ENCODE measurements around the gene FBLN1.
"Not testable (repeated sequence)": the region's sequence is repeated elsewhere in the genome, so short reads cannot be mapped to it uniquely, and the experiment has no call there.

FBLN1 gene

DNA sequence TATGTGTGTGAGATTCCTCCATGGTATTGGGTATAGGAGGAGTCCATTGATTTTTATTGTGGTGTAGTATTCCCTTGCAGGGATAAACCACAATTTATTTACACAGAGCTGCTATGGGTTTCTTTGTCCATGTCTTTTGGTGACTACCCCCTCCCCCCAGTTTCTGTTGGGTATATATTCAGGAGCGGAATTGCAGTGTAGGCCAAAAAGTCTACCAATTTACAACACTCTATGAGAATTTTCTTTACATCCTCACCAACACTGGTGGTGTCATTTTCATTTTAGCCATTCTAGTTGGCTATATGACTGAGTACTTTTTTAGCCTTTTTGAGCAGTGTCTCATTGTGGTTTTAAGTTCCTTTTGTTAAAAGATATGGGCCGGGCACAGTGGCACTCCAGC lies 113.7 kb downstream of the FBLN1 start:
- no peak for DNase-seq

DNA sequence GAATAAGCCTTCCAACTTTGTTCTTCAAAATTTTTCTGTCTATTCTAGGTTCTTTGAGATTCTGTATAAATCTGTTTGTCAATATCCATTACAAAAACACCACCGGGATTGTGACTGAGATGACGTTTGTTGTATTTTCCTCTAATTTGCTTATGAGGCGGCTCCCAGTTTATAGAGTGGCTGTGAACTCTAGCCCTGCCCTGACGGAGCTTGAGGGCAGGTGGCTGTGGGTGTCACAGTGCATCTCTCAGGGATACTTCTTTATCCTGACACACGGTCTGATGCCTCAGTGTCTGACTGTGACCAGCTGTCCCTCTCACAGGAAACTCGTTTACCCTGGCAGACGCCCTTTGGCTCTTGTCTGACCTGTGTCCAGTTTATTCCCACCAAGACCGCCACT lies 115.3 kb downstream of the FBLN1 start:
- no peak for DNase-seq

DNA sequence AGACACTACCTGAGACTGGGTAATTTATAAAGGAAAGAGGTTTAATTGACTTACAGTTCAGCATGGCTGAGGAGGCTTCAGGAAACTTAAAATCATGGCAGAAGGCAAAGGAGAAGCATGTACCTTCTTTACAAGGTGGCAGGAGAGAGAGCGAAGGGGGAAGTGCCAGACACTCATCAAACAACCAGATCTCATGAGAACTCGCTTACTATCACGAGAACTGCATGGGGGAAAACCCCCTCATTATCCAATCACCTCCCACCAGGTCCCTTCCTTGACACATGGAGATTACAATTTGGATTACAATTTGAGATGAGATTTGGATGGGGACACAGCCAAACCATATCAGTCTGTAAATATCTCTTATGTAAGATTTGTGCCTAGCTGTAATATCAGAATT lies 118.0 kb downstream of the FBLN1 start:
- no peak for DNase-seq

DNA sequence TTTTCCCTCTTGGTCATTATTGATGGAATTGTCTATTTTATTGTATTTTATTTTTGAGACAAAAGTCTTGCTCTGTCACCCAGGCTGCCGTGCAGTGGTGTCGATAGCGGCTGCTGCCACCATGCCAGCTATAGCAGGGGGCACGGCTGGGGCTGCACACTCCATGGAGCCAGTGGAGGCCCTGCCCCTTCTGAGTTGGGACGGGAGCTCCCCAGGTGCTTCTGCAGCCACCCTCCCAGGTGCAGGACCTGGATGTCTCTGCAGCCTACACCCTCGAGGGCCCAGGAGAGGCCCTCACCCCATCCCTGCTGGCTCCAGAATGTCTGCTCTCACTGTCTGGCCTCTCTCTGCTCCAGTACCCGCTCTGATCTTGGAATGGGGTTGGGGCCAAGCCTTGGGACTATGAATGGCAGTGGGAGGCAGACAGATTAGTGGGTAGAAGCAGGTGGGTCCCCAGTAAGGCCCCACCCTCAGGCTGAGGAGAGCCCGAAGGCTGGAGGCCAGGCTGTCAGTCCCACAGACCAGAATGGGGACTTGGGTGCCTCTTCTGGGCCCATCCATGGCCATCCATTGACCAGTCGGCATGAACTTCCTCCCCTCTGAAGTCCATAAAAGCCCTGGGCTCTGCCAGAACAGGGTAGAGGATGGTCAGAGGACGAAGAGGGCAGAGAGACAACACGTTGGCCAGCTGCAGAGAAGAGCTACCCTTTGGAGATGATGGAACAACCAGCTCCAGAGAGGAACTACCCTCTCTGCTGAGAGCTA lies 119.3 kb downstream of the FBLN1 start:
- no peak for DNase-seq

DNA sequence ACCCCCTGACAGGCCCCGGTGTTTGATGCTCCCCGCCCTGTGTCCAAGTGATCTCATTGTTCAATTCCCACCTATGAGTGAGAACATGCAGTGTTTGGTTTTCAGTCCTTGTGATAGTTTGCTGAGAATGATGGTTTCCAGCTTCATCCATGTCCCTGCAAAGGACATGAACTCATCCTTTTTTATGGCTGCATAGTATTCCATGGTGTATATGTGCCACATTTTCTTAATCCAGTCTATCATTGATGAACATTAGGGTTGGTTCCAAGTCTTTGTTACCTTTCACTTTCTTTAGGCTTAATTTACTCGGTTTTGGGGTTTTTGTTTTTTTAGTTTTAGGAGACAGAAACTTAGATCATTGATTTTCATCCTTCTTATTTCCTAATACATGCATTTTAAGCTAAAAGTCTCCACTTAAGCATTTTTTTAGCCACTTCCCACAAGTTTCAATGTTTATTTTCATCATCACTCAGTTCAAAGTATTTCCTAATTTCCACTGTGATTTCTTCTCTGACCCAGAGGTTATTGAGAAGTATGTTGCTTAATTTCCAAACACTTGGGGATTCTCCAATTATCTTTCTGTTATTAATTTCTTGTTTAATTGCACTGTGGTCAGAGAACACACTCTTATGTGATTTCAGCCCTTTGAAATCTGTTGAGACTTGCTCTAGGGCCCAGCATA lies 120.9 kb downstream of the FBLN1 start:
- not testable (repeated sequence) for DNase-seq

DNA sequence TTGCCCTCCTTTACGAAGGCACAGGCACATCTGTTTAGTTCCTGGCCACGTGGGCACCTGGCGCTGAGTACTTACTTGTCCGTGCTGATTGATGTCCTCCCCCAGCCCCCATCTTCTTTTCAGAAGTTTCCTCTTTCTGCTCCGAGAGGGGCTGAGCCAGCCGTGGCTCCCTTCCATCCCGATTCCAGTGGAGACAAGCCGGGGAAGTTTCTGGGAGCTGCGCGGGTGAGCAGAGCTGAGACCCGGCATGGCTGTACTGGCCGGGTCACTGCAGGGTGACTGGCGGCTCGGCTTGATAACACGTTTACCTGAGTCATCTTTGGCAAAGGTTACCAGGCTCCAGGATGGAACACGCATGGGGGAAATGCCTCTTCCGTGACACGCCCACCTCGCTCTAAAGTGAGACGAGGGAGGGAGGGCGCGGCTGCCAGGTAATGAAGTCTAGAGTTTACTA lies 123.5 kb downstream of the FBLN1 start:
- no peak for DNase-seq

DNA sequence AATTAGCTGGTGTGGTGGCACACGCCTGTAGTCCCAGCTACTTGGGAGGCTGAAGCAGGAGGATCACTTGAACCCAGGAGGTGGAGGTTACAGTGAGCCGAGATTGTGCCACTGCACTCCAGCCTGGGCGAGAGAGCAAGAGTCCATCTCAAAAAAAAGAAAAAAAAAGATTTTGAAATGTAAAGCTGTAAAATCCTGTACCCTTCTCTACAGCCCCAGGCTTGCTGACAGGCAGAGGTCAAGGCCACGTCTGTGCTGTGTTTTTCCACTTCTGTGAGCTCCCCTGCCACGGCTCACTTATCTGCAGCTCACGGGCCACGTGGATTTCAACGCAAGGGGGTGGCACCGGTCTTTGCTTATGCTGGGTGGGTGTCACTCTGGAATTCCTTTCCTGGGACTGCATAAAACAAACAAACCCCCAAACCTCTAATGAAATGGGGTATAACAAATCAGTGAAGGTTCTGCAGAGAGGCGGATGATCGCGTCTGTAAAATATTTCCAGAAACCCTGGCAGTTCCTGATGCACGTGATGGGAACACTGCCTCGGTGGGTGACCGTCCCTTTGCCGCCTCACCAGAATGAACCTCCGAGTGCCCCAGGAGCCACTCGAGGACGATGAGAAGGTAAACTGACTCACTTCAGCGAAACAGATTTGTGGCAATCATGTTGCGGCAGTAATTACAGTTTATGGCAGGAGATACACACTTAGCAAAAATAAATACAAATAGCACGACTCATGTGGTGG lies 125.0 kb downstream of the FBLN1 start:
- DNase-seq, result no peak

DNA sequence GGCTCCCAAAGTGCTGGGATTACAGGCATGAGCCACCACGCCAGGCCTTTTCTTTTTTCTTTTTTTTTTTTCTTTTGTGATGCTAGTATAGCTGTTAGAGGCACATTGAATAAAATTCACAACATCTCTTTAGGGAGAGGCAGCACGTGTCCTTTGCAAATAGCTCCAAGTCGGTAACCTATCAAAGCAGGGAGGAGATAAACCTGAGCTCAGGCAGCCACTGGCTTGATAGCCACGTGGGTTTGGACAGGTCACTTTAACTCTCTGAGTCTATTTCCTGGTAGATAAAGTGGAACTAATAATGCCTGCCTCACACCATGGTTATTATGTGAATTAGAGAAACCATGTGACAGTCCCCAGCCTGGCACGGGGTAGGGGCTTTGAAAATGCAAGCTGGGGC lies 125.8 kb downstream of the FBLN1 start:
- no peak for DNase-seq

DNA sequence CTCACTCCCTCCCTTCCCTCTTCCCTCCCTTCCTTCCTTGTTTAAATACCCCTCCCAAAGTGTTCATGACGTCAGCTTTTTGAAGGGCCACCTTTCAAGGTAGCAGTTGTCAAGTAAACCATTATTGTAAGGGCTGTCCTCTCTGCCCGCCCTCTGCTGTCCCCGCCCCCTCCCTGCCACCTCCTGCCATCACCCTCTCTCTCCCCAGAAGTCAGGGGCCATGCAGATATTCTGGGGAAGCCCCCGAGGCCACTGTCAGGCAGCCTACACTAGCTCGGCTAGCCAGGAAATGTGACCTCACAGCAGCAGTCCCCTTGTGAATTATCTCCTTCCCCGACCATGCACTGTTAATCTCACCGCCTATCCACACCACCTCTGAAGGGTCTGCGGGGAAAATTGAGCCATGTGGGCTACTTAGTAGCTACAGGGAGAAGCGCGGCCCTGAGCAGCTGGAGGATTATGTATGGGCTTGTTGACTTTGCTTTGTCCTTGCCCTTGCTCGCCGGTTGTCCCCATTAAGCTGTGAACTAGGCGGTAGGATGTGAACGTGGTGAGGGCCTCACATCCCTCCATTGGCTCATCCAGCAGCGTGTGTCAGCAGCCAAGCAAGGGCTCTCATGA lies 126.9 kb downstream of the FBLN1 start:
- no peak for DNase-seq

DNA sequence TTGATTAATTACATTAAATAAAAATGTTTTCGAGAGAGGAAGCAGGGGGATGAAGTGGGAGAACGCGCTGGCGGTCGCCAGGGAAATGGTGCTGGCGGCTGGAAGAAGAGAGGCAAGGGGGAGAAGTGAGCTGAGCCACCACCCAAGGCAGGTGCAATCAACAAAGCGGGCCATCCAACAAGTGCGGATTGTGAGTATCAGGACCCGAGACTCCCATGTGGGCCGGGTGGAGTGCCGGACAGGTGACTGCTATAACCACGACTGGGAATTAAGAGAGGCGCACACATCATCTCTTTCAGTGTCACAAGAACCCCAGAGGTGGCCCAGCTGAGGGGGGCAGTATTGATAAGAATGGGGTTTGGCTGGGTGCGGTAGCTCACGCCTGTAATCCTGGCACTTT lies 127.8 kb downstream of the FBLN1 start:
- no peak for DNase-seq

DNA sequence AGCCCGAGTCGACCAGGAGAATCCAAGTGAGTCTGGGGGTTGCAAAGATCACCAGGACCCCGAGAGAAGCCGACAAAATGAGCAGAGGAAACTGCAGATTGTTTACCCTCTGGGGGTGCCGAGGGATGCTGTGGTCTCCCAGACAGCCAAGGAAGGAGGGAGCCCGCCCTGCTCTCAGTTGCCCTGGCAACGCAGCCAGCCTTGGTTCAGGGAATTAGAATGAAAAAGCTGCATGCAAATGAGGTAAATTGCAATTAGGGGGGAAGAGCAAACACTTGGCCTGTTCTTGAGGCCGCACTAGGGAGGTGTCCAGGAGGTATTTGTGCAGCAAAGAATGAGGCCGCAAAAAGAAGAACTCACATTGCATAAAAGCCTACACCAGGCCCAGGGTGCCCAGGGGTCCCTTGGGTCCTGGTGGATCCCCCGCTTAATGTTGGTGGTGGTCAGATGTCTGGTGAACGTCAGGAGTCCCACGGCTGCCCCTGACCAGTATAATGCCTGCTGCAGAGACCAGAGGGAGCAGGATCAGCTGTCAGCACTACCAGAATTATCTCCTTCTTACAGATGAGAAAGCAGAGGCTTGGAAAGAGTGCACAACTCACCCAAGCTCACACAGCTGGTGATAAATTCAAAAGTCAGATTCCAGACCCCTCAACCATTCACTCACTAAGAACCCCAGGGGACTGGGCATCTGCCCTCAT lies 128.6 kb downstream of the FBLN1 start:
- DNase-seq, result no peak

DNA sequence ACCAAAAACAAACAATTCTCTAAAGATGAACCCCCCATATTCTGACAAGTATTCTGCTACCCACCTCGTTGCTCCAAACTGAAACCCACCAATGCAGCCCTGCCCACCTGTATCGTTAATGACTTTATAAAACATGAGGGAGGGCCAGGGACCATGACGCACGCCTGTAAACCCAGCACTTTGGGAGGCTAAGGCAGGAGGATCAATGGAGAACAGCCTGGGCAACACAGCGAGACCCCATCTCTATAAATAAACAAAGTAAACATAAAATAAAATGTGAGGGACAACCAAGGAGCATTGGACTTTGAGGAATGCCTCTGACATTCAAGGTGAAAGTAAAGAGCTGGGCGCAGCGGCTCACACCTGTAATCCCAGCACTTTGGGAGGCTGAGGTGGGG lies 129.2 kb downstream of the FBLN1 start:
- no peak for DNase-seq

DNA sequence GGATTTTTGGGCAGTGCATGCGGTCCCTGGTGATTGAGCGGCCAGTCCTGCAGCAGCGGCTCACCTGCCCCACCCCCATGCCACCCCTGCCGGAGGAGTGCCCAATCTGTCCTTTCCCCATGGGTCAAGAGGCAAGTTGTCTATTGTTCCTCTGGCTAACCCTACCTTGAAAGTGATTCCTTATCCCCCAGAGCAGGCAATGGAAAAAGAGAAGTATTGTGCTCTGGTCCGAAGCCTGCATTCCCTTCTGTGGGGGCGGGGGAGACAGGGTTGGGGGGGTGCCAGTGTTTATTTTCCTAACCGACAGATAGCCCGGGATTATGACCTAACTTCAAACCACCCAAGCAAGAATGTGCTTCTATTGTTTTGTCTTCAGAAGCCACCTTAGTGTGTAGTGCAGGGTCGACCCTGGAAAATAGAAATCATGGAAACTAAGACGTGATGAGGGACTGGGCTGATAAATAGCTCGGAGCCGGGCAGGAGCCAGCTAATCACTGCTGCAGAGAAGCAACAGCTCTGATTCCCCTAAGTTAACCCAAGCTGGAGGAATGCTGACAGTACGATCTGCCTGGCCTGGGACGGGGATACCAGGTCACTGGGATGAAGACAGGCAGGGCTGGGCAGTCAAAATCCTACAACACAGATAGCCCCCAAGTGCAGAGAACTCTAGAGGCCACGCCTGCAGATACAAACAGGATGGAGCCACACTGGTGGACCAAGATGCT lies 130.3 kb downstream of the FBLN1 start:
- no peak for DNase-seq

DNA sequence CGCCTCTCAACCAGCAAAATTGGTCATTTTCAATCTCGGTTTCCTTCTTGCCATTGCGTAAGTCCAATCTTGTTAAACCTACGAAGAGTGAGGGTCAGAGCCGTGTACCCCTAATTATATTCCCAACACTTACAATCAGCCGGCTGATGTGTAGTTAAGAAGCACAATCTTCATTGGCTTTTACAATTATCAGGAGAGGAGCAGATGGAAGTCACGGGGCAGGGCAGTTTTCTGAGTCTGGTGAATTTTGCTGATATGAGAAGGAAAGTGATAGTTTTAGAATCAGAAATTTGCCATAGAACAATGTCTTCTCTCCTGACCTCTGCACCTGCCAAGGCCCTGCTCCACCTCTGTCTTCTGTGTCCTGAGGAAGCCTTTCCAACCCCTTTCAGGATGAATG lies 134.0 kb downstream of the FBLN1 start:
- DNase-seq, result no peak

DNA sequence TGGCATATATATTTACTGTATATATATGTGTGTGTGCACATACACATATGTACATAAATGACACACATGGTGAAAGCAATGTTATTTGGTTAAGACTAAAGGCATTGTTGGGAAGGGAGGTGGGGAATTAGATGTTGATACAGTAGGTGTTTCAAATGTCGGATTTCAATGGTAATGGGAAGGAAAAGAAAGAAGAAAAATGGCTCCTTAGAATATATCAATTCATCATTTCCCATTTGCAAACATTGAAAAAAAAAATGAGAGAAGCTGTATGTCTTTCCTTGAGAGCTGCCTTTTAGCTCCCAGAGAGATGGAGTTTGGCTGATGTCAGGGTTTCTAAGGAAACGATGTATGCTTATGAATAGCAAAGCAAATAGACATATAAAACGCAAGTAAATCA lies 135.5 kb downstream of the FBLN1 start:
- DNase-seq, result no peak

DNA sequence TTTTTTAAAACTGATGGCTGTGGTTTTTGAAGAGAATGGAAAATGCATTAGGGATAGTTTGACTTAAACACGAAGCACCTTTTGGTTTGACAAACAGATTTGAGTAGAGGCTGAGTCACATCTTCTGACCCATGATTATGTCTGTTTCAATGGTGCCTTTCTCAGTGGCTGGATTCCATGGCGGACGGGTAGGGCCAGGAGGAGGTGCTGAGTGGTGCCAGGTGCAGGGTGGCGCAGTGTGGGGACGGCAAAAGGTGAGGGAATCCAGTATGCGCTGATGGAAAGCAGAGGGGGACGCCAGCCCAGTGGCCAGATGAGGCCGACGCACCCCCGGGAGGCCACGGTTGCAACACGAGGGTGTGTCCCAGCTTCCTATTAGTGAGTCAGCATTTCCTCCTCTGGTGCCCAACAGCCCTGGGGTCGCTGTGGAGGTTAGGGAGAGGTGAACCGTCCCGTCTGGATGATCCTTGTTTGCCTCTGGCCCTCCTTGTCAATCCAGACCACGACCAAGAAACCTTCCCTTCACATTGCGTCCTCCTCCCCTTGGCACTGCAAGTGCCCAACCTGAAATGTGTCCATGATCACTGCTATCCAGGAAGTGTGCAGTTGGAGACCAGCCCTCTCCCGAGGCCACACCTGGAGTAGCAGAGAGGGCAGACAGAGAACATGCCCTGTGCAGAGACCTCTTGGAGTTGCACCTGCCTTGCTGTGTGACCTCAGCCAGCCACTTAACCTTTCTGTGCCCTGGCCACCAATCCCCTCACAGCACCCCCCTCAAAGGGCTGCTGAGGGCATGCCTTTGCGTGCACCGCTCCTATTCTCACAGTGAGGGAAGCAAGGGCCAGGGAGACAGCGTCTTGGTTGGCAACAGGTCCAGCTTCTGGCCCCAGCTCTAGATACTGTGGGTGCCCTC lies 136.4 kb downstream of the FBLN1 start:
- no peak for DNase-seq

DNA sequence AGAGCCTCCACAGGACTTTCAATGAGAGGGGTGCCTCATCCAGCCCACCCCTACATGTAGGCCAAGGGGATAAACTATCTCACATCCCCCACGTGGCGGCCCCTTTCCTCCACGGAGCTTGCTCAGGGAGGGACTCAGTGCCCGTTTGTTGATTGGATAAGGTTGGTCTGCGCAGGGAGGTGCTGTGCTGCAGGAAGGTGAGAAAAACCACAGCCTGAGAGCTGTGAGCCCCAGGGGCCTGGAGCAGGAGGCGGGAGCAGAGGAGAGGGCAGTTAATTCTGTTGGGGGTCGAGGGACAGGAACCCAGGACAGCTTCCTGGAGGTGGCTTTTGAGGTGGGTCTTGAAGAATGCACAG lies 137.0 kb downstream of the FBLN1 start:
- DNase-seq, result no peak

DNA sequence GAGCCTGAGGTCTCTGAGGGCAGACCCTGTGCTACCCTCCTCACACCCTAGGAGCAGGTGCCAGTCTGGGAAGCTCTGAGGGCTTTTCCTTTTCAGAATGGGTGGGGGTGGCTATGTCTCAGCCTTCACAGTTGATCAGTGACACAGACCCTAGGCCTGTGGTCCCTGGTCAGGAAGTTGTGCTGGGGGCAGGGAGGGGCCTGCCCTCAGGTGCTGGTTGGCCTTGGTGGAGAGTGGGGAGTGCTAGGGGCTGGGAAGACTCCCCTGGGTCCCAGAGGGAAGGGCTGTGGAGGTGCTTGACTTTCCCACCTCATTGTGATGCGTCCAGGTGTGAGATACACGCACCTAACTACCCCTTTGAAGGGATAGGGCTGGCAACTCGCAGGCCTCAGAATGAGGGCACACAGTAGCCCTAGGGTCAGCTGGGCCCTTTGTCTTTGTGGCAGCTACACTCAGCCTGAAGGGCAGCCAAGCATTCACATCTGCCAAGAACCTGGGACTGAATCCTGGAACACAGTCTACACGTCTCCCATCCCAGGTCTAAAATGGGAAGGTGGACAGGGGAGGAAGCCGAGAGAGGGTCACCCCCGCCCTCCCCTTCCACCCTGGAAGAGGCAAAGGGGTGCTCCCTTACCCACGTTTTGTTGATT lies 137.7 kb downstream of the FBLN1 start:
- no peak for DNase-seq

DNA sequence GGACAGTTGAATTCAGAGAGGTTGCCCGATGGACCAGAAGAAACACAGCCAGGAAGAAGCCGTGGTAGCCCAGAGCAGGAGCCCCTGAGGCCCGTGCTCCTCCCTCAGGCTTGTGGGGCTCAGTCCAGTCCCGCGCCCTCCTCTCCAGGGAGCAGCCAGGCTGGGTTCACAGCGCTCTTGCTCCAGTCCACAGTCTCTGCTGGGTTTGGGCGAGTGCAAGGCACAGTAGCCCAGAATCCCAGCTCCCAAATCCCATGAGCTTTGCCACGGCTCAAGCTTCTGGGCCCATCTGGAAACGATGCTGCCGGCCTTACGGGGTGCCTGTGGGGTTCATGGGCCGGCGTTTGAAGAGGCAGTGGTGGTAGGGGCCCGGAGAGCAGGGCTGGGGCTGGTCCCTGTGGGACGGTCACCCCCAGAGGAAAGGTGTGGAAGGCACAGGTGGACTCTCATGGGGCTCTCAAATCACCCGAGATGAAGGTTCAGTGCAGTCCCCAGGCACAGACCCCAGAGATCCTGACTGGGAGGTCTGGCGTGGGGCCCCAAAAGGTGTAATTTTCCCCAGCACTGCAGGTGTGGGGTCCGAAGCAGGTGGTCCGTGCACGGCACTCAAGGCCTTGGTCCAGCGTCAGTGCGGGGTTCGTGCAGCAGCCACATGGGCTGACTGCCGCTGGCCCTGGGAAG lies 138.4 kb downstream of the FBLN1 start:
- DNase-seq, result no peak

DNA sequence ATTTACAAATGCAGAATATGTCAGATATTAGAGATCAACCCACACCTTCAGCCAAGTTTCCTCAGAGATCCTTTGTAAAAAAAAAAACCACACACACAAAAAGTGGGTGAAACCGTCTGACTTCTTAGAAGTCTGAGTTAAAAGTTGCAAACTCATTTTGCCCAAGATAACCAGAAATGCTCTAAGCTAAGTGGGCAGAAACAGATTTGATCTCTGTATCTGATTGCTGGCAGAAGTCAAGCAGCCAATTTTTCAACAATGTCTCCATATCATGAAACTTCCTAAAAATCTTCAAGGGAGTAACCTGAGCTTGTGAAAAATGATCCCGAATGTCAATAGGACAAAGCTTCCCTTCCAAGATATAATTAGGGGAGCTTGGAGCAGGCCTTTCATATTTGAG lies 140.3 kb downstream of the FBLN1 start:
- no peak for DNase-seq
